Measurements from ENCODE around the gene PEX5. TPM values are rescaled to one million over a fixed set of nuclear protein-coding genes. Genes with fewer than 3 reads are reported as not detected.

The PEX5 gene
- total RNA-seq, result 25.1 to 26.0 TPM (median 25.5 TPM) in 3 replicates
- long read RNA-seq, partial matches to known transcripts, result 1 of 3 reads
- long read RNA-seq, other reads (novel, unspliced or antisense), result 1 of 3 reads

DNA sequence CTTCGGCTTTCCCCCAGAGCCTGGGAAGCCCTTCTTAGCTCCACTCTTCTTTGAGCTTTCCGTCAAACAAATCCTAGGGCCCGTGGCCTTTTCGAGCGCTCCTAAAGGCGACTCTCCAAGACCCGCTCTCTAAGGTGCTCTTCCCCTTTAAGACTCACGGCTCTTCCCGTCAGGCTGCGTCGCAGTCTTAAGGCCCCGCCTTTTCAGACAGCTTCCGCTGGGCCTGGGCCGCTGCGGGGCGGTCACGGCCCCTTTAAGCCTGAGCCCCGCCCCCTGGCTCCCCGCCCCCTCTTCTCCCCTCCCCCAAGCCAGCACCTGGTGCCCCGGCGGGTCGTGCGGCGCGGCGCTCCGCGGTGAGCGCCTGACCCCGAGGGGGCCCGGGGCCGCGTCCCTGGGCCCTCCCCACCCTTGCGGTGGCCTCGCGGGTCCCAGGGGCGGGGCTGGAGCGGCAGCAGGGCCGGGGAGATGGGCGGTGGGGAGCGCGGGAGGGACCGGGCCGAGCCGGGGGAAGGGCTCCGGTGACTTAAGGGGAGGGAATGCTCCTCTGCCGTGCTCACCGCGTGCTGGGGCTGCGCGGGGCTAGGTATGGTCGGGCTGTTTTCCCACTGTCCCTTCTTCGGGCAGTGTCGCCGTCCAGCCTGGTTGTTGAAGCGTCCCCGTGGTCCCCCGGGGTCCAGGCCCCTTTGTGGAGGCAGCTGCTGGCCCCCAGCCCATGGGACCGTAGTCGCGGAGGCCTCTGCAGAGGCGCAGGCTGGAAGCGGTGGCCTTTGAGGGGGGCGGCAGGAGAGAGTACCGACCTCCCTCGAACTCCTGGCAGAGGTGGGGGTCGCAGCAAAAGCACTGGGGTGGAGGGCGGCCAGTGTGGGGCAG, at the start of gene PEX5:
Gene PEX5 (plus strand): TSS at position 289 of the 870 bp plus-strand sequence. CDS start 692 bp downstream, outside the sequence.
- Mint-ChIP-seq H3K4me1 (ENCODE audit: low read depth) (peaks cover 26% of the 10 kb centered on the region), H3K4me3 (ENCODE audit: unreplicated experiment) (peak within 1 kb of the TSS; percentile 85)
- TF ChIP-seq, protein P1, sequence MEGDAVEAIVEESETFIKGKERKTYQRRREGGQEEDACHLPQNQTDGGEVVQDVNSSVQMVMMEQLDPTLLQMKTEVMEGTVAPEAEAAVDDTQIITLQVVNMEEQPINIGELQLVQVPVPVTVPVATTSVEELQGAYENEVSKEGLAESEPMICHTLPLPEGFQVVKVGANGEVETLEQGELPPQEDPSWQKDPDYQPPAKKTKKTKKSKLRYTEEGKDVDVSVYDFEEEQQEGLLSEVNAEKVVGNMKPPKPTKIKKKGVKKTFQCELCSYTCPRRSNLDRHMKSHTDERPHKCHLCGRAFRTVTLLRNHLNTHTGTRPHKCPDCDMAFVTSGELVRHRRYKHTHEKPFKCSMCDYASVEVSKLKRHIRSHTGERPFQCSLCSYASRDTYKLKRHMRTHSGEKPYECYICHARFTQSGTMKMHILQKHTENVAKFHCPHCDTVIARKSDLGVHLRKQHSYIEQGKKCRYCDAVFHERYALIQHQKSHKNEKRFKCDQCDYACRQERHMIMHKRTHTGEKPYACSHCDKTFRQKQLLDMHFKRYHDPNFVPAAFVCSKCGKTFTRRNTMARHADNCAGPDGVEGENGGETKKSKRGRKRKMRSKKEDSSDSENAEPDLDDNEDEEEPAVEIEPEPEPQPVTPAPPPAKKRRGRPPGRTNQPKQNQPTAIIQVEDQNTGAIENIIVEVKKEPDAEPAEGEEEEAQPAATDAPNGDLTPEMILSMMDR (IDR thresholded peaks at IDR 0.05), result no peak

DNA sequence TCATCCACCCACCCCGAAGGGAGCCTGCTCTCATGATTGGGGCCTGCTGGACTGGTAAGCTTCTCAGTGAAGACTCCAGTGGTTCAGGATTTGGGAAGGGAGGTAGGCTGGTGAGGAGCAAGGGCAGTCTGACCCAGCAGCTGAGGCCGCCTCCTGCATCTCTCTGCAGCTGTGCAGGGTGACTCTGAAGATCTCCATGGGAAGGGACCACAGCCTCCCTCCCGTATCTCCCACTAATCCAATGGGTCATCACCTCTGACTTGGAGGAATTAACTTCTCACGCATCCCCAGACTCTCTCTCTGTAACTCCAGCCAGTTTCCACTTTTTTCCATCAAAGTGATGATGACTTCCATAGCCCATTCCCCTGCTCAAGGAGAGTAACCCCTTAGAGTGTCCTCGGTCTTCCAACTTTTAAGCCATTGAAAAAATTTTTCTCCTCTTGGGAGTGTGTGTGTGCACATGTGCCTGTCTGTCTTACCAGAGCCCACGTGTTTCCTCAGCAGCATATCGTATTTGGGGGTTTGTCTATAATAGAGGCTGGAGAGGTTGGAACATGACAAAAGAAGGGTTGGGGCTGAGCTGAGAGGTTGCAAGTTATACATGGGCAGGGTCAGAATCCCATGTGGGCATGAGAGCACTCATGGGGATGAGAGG, 48.0 kb upstream of the PEX5 start:
- TF ChIP-seq, protein P1 (IDR thresholded peaks at IDR 0.05), result no peak
- Mint-ChIP-seq H3K4me1 (ENCODE audit: low read depth) (no peaks in the 10 kb centered on the region), H3K27ac (ENCODE audit: unreplicated experiment) (no peak overlapping the region), H3K27me3 (ENCODE audit: low read depth) (no peaks in the 10 kb centered on the region), H3K36me3 (ENCODE audit: low read depth) (peaks cover 31% of the 10 kb centered on the region), H3K4me3 (ENCODE audit: unreplicated experiment) (no peak overlapping the region), H3K9me3 (ENCODE audit: low read depth) (peaks cover 5% of the 10 kb centered on the region)
- DNase-seq (ENCODE audit: low spot score), result no peak

More for the DNA sequence above, at the start of gene PEX5:
- Mint-ChIP-seq H3K27ac (ENCODE audit: unreplicated experiment) (peak within 1 kb of the TSS; percentile 92), H3K27me3 (ENCODE audit: low read depth) (no peaks in the 10 kb centered on the region), H3K9me3 (ENCODE audit: low read depth) (no peaks in the 10 kb centered on the region), H3K36me3 (ENCODE audit: low read depth) (peaks cover 15% of the 10 kb centered on the region)
- no peak for DNase-seq (ENCODE audit: low spot score)

DNA sequence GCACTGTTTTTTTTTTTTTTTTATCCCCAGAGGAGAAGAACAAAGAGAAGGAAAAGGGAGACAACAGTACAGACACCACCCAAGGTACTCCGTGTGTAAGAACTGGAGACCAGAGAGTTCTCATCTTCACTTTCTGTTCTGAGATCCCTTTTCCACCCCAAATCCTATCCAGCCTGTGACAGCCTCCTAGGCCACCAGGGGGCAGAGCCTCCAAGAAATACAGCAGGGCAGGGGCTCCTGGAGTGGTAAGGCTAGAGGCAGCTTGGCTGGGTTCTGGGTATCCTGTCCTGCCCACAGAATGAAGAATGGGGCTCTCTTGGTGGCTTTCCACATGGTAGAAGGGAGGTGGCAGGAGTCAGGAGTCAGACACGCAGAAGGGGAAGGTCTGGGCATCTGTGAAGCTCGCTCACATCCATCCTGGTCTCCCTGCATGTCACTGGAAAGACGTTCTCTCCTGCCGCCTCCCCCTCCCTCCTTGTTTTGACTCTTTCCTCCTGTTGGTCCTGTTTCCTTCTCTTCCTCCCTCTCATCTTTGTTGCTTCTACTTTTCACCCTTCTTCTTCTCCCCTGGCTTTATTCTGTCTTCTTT, 47.3 kb upstream of the PEX5 start:
- no peak overlapping the region for H3K27ac Mint-ChIP-seq (ENCODE audit: unreplicated experiment)
- peak; percentile 30 for DNase-seq (ENCODE audit: low spot score)
- no peaks in the 10 kb centered on the region for H3K27me3 Mint-ChIP-seq (ENCODE audit: low read depth)
- H3K4me1 Mint-ChIP-seq (ENCODE audit: low read depth), result no peaks in the 10 kb centered on the region
- no peak overlapping the region for H3K4me3 Mint-ChIP-seq (ENCODE audit: unreplicated experiment)
- TF ChIP-seq, protein P1 (IDR thresholded peaks at IDR 0.05), result peak; percentile 76
- H3K9me3 Mint-ChIP-seq (ENCODE audit: low read depth), result peaks cover 5% of the 10 kb centered on the region
- peaks cover 33% of the 10 kb centered on the region for H3K36me3 Mint-ChIP-seq (ENCODE audit: low read depth)

DNA sequence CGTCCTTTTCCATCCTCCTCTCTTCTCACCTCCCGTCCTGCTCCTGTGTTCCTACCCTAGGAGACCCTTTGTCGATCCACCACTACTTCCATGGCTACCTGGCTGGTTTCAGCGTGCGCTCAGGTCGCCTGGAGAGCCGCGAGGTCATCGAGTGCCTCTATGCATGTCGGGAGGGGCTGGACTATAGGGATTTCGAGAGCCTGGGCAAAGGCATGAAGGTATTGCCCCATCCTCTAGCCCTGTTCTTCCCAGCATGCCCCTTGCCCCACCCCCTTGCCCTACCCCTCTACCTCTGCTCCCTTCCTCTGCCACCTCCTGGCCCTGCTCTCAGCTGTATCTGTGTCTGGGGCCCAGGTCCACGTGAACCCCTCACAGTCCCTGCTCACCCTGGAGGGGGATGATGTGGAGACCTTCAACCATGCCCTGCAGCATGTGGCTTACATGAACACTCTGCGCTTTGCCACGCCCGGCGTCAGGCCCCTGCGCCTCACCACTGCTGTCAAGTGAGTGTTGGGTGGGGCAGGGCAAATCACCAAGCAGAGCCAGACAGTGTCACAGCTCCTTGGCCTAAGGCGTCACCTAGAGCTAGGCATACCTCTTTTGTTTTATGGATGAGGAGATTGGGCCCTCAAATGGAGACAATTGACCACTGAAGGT, 46.5 kb upstream of the PEX5 start:
- peaks cover 5% of the 10 kb centered on the region for H3K9me3 Mint-ChIP-seq (ENCODE audit: low read depth)
- no peak overlapping the region for H3K4me3 Mint-ChIP-seq (ENCODE audit: unreplicated experiment)
- peaks cover 31% of the 10 kb centered on the region for H3K36me3 Mint-ChIP-seq (ENCODE audit: low read depth)
- H3K27ac Mint-ChIP-seq (ENCODE audit: unreplicated experiment), result no peak overlapping the region
- TF ChIP-seq, protein P1 (IDR thresholded peaks at IDR 0.05), result no peak
- no peaks in the 10 kb centered on the region for H3K4me1 Mint-ChIP-seq (ENCODE audit: low read depth)
- H3K27me3 Mint-ChIP-seq (ENCODE audit: low read depth), result no peaks in the 10 kb centered on the region
- DNase-seq (ENCODE audit: low spot score), result peak; percentile 72
